HL-60 (cell line): ENCODE measurements around the gene SLC30A1.

Source experiments
- DNase-seq, 2 experiments: peaks; one replicate each; pipeline ENCODE4 v3.0.0-alpha.2; 2010 to 2020; ENCODE audit warnings: low read depth in 1 of 2, low spot score in 1 of 2
- H3K27ac ChIP-seq: fragments of 250-450 bp; sonication (Bioruptor Pico); replicated peaks from 2 replicates; pipeline ENCODE4 v1.5.1; 2020; ENCODE audit warnings: mild to moderate bottlenecking, moderate library complexity
- H3K27me3 ChIP-seq: fragments of 250-450 bp; sonication (Bioruptor Pico); 2 replicates; pipeline ENCODE4 v1.5.1; 2021; ENCODE audit warnings: mild to moderate bottlenecking, moderate library complexity; ENCODE audit not compliant: insufficient read depth, poor library complexity, severe bottlenecking
- H3K4me3 ChIP-seq: replicated peaks from 2 replicates; pipeline ENCODE4 v1.5.1; 2011; ENCODE audit warnings: mild to moderate bottlenecking, control low read depth, low read length; ENCODE audit not compliant: insufficient read depth
- CTCF ChIP-seq: IDR thresholded peaks from one replicate; pipeline ENCODE4 v1.5.1; 2011; ENCODE audit warnings: low read length, control low read depth, inconsistent platforms; ENCODE audit not compliant: insufficient read depth
- GABPA ChIP-seq: IDR thresholded peaks from 2 replicates; pipeline ENCODE4 v1.6.1; 2012; ENCODE audit warnings: low read depth
- POLR2AphosphoS5 ChIP-seq: IDR thresholded peaks from 2 replicates; pipeline ENCODE4 v1.6.1; 2012; ENCODE audit warnings: low read depth
- REST ChIP-seq: IDR thresholded peaks from 2 replicates; pipeline ENCODE4 v1.6.1; 2012; ENCODE audit warnings: low read depth; ENCODE audit not compliant: insufficient replicate concordance
- SPI1 ChIP-seq: IDR thresholded peaks from 2 replicates; pipeline ENCODE4 v1.6.1; 2012; ENCODE audit warnings: low read depth, mild to moderate bottlenecking, borderline replicate concordance

SLC30A1 gene

GRCh38 chr1:211596418-211597181 lies 17.6 kb upstream of the SLC30A1 start:
- no peak for DNase-seq
- Histone ChIP-seq H3K27me3 (no peaks in the 10 kb centered on the region), H3K27ac (no peak overlapping the region), H3K4me3 (no peak overlapping the region)
- TF ChIP-seq SPI1: no peak
- TF ChIP-seq CTCF: no peak
- no peak for TF ChIP-seq REST
- no peak for TF ChIP-seq GABPA
- TF ChIP-seq POLR2AphosphoS5: no peak

GRCh38 chr1:211595419-211595818 lies 16.5 kb upstream of the SLC30A1 start:
- DNase-seq: no peak
- Histone ChIP-seq H3K4me3 (no peak overlapping the region), H3K27ac (no peak overlapping the region), H3K27me3 (no peaks in the 10 kb centered on the region)
- no peak for TF ChIP-seq SPI1
- TF ChIP-seq CTCF: no peak
- TF ChIP-seq GABPA: no peak
- no peak for TF ChIP-seq REST
- TF ChIP-seq POLR2AphosphoS5: no peak

GRCh38 chr1:211591980-211592493 lies 13.1 kb upstream of the SLC30A1 start:
- Histone ChIP-seq H3K4me3 (no peak overlapping the region), H3K27ac (no peak overlapping the region), H3K27me3 (no peaks in the 10 kb centered on the region)
- TF ChIP-seq POLR2AphosphoS5 (no peak), REST (no peak), CTCF (no peak), GABPA (no peak), SPI1 (no peak)
- DNase-seq: no peak
